SK-N-SH (cell line): ENCODE data around the gene HEXD.

ENCODE experiments used
- TF ChIP-seq, protein P1 (sequence below): fragments of 200-600 bp; sonication (generic); IDR thresholded peaks from 2 replicates; pipeline ENCODE4 v1.6.1; 2017; ENCODE audit warnings: antibody characterized with exemption, mild to moderate bottlenecking, moderate library complexity
- TF ChIP-seq, protein P2 (sequence below): IDR thresholded peaks from 2 replicates; pipeline ENCODE4 v1.6.1; 2012; ENCODE audit warnings: mild to moderate bottlenecking, low read depth, low read length, moderate library complexity

DNA sequence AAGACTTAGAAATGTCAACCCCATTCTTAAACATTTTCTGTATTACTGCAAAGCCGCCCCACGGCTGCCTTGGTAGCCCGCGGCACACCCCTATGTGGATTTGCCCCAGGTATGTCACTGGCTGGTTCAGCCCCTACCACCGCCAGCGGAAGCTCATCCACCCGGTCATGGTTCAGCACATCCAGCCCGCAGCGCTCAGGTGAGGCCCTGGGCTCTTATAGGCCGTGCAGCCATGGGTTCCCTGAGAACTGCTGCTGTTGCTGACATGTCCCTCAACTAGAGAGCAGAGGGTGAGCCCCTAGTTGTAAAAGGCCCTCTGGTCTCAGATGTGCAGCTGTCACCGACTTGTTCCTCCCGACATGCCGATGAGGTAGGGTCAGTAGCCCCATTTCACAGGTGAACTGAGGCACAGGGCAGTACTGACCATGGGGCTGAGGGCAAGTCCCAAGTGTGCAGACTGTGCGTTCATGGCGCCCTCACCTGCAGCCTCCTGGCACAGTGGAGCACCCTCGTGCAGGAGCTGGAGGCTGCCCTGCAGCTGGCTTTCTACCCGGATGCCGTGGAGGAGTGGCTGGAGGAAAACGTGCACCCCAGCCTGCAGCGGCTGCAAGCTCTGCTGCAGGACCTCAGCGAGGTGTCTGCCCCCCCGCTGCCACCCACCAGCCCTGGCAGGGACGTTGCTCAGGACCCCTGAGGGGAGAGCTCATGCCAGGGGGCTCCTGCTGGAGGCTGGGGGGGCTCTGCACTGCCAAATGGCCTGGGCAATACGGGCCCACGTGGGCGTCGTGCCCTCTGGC lies 23.7 kb downstream of the HEXD start:
- TF ChIP-seq, protein P1, sequence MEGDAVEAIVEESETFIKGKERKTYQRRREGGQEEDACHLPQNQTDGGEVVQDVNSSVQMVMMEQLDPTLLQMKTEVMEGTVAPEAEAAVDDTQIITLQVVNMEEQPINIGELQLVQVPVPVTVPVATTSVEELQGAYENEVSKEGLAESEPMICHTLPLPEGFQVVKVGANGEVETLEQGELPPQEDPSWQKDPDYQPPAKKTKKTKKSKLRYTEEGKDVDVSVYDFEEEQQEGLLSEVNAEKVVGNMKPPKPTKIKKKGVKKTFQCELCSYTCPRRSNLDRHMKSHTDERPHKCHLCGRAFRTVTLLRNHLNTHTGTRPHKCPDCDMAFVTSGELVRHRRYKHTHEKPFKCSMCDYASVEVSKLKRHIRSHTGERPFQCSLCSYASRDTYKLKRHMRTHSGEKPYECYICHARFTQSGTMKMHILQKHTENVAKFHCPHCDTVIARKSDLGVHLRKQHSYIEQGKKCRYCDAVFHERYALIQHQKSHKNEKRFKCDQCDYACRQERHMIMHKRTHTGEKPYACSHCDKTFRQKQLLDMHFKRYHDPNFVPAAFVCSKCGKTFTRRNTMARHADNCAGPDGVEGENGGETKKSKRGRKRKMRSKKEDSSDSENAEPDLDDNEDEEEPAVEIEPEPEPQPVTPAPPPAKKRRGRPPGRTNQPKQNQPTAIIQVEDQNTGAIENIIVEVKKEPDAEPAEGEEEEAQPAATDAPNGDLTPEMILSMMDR, result no peak
- TF ChIP-seq, protein P2, sequence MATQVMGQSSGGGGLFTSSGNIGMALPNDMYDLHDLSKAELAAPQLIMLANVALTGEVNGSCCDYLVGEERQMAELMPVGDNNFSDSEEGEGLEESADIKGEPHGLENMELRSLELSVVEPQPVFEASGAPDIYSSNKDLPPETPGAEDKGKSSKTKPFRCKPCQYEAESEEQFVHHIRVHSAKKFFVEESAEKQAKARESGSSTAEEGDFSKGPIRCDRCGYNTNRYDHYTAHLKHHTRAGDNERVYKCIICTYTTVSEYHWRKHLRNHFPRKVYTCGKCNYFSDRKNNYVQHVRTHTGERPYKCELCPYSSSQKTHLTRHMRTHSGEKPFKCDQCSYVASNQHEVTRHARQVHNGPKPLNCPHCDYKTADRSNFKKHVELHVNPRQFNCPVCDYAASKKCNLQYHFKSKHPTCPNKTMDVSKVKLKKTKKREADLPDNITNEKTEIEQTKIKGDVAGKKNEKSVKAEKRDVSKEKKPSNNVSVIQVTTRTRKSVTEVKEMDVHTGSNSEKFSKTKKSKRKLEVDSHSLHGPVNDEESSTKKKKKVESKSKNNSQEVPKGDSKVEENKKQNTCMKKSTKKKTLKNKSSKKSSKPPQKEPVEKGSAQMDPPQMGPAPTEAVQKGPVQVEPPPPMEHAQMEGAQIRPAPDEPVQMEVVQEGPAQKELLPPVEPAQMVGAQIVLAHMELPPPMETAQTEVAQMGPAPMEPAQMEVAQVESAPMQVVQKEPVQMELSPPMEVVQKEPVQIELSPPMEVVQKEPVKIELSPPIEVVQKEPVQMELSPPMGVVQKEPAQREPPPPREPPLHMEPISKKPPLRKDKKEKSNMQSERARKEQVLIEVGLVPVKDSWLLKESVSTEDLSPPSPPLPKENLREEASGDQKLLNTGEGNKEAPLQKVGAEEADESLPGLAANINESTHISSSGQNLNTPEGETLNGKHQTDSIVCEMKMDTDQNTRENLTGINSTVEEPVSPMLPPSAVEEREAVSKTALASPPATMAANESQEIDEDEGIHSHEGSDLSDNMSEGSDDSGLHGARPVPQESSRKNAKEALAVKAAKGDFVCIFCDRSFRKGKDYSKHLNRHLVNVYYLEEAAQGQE, result no peak
